GM12873 (cell line): ENCODE results near the gene SLC9C2.

Experiments
- TF ChIP-seq, protein P1 (sequence below): IDR thresholded peaks from 2 replicates; pipeline ENCODE4 v1.5.1; 2012; ENCODE audit warnings: low read depth, mild to moderate bottlenecking, moderate library complexity, low read length, control low read depth; ENCODE audit not compliant: insufficient read depth; ENCODE audit errors: missing control alignments

SLC9C2 gene, protein sequence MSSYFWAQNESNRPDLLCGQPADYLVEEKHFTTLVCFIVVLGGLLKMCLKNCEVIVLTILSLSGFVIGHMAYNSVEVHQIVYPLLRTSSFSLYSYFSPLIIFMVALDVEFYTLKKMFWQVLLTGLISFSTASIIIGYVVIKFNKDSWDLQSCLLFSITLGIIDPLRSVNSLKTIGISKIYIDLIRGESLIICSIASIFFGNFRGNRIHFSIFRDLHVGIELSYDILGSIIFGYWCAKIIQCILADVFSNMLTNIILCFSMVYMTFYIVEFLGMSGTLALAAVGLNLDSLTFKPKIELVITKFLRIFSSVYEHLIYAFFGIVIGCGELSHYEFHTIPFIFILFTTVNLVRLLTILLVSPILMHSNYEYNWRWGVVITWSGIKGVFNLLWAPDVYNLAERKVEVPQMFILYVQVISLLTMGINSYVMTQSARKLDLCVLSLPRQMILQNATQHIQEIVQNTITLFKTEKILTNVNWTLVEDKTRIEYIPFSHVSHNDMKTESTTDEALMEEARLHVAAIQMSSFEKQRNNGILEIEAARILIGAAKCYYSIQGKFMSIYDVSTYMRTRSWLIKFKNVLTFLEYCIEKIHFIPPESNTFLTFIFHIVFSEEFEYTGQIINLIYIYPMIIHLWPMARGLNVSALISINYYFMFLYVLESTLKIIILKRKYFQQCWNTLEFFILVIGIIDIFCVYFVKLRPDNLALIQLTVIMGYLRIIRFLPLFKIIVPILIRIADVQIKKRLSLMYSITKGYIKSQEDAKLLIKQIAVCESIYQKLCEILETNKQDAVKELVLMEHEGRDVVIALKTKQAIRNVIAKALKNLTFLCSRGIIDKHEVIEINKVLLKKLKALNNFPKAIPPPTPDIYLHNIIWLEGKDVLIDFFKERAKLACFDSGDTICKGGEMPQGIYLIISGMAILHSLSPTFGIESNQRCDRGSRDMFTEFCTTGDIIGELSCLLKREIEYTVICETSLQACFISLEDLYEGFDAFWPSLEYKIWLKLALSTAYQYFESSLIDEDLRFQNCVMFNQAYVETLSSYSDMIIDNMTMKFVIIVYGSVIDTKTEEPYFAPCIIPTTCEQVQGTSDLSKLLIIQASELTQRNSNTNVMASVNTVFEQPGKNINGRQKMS

DNA sequence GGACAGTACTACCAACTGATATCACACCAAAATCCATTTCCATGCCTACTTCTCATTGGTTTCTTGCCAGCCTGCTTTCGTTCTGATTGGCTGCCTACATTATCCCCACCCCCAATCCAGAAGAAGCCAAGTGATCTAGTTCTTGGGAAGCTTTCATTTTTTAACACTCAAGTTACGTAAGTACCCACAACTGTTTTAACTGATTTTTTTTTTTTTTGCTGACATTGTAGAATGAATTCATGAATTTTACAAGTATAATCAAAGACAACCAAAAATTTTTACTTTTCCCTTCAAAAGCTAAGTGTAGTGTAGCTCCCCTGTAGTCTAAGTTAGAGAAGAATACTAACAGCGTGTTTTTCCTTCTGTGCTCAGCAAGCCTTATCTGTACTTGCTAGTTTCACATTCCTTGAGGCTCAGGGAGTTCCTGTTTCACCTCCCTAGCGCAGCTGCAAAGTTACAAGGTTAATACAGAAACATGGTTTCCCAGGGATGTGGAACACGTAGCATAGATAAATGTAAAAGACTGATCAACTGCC lies at the start of gene SLC9C2:
TSS of gene SLC9C2 (minus strand) at position 17 of the 536 bp plus-strand sequence. CDS start 1,296 bp downstream, outside the sequence.
- TF ChIP-seq, protein P1, sequence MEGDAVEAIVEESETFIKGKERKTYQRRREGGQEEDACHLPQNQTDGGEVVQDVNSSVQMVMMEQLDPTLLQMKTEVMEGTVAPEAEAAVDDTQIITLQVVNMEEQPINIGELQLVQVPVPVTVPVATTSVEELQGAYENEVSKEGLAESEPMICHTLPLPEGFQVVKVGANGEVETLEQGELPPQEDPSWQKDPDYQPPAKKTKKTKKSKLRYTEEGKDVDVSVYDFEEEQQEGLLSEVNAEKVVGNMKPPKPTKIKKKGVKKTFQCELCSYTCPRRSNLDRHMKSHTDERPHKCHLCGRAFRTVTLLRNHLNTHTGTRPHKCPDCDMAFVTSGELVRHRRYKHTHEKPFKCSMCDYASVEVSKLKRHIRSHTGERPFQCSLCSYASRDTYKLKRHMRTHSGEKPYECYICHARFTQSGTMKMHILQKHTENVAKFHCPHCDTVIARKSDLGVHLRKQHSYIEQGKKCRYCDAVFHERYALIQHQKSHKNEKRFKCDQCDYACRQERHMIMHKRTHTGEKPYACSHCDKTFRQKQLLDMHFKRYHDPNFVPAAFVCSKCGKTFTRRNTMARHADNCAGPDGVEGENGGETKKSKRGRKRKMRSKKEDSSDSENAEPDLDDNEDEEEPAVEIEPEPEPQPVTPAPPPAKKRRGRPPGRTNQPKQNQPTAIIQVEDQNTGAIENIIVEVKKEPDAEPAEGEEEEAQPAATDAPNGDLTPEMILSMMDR: no peak

- TF ChIP-seq, protein P1: no peak
Measured at GRCh38 chr1:173648880-173649605, 46.2 kb upstream of the SLC9C2 start.

DNA sequence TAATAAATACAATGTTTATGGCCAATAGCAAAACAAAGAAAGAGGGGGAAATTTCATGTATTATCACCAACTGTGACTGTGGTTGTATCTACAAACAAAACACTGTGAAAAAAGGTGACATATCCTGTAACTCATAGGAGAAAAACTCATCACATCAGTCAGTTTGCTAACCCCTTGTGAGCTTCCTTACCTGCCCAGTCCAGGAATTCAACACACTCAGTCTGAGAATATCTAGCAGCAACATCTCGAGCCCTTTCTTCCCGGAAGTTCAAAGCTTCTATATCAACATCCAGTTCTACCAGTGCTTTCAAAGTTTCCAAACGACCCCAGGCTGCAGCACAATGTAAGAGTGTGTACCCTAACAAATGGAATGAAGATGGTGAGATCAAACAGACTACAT lies 43.8 kb upstream of the SLC9C2 start:
- TF ChIP-seq, protein P1: no peak

DNA sequence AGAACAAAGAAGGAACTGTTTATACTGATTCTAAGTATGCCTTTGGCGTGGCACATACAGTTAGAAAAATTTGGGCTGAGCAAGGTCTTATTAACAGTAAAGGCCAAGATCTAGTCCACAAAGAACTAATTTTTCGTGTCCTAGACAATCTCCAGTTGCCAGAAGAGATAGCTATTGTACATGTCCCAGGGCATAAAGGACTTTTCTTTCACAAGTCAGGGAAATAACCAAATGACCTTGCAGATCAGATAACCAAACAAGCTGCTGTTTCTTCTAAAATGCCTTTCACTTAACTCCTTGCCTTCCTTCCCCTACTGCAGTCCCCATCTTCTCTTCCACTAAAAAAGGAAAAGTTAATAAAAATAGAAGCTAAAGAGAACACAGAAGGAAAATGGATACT lies 36.2 kb upstream of the SLC9C2 start:
- TF ChIP-seq, protein P1: no peak

- TF ChIP-seq, protein P1: no peak
Measured at GRCh38 chr1:173638043-173639021, 35.5 kb upstream of the SLC9C2 start.

DNA sequence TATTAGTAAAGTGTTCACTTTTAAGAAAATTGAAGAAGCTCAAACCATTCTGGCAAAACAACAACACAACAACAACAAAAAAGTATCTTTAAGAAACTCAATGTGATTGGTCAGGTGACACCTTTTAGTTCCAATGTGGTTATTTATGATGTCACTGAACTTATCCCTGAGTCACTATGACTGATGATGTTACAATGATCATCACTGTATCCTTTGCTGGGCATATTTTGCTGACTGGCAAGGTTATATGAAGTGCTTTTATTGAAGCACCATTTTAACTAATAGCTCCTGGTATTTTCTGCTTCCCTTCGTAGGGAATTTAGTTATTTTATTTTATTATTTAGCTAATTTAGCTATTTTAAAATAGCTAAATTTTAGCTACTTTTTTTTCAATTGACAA lies 32.2 kb upstream of the SLC9C2 start, which contains the start of gene TEX50:
TSS of gene TEX50 (plus strand) at position 223 of the 400 bp plus-strand sequence. CDS start 184 bp downstream, outside the sequence.
- TF ChIP-seq, protein P1: no peak
